Adrenal gland (tissue), 5 donors: ENCODE data around the gene HSPA9.

Experiments used
- CTCF ChIP-seq, 6 experiments: fragments of 450-650 bp in 4 of 6; fragments of 200-600 bp in 2 of 6; sonication (generic) in 1 of 6; IDR thresholded peaks; 1 replicate in 5 of 6; 2 replicates in 1 of 6; pipeline versions ENCODE4 v1.5.1 to v1.8.0; 2016 to 2021; ENCODE audit warnings: antibody characterized with exemption in 6 of 6, mild to moderate bottlenecking in 2 of 6, moderate library complexity in 1 of 6
- POLR2A ChIP-seq, 2 donors: fragments of 450-650 bp; IDR thresholded peaks; one replicate each; pipeline ENCODE4 v1.6.1; 2017; ENCODE audit warnings: antibody characterized with exemption in 2 of 2, mild to moderate bottlenecking in 2 of 2, moderate library complexity in 1 of 2
- donor health status: DM: no; HTN: no; CAD: no.

GRCh38 chr5:138529812-138530211 is 45.4 kb downstream of the HSPA9 start:
- TF ChIP-seq CTCF (IDR thresholded peaks at IDR 0.05) (no peak), POLR2A (IDR thresholded peaks at IDR 0.05) (no peak)
